NB4 (cell line): ENCODE measurements around the gene INAFM1.

Source experiments
- DNase-seq: peaks from one replicate; pipeline ENCODE4 v3.0.0; 2010; ENCODE audit warnings: low read depth
- H3K4me3 ChIP-seq: one replicate; pipeline ENCODE4 v1.5.1; 2011; ENCODE audit warnings: mild to moderate bottlenecking, low read depth, low read length, moderate library complexity
- CTCF ChIP-seq: IDR thresholded peaks from one replicate; pipeline ENCODE4 v1.5.1; 2012; ENCODE audit warnings: low read depth, low read length
- MAX ChIP-seq: IDR thresholded peaks from 2 replicates; pipeline ENCODE4 v1.6.1; 2011; ENCODE audit warnings: low read depth, low read length
- MYC ChIP-seq: IDR thresholded peaks from 2 replicates; pipeline ENCODE4 v1.6.1; 2011; ENCODE audit warnings: low read depth, low read length
- POLR2A ChIP-seq: IDR thresholded peaks from 2 replicates; pipeline ENCODE4 v1.6.1; 2011; ENCODE audit warnings: mild to moderate bottlenecking; ENCODE audit not compliant: insufficient read length; ENCODE audit errors: extremely low read depth

INAFM1 gene

GRCh38 chr19:47319923-47320871 lies 45.5 kb downstream of the INAFM1 start:
- TF ChIP-seq MYC (no peak), CTCF (no peak), POLR2A (no peak), MAX (no peak)
- DNase-seq: no peak
- H3K4me3 ChIP-seq: no peak overlapping the region

GRCh38 chr19:47321630-47322029 lies 46.9 kb downstream of the INAFM1 start:
- no peak overlapping the region for H3K4me3 ChIP-seq
- DNase-seq: no peak
- TF ChIP-seq MAX: no peak
- TF ChIP-seq POLR2A: no peak
- TF ChIP-seq CTCF: no peak
- TF ChIP-seq MYC: no peak

- TF ChIP-seq CTCF (no peak), MYC (no peak), POLR2A (no peak), MAX (no peak)
- no peak overlapping the region for H3K4me3 ChIP-seq
- peak; percentile 76 for DNase-seq
Observed at GRCh38 chr19:47322058-47322457, 47.4 kb downstream of the INAFM1 start.

- no peak for DNase-seq
- H3K4me3 ChIP-seq: no peak overlapping the region
- TF ChIP-seq POLR2A: no peak
- TF ChIP-seq MYC: no peak
- no peak for TF ChIP-seq MAX
- TF ChIP-seq CTCF: no peak
Observed at GRCh38 chr19:47323409-47323808, 48.7 kb downstream of the INAFM1 start.

- no peak for DNase-seq
- TF ChIP-seq CTCF: no peak
- no peak for TF ChIP-seq MAX
- no peak for TF ChIP-seq MYC
- no peak for TF ChIP-seq POLR2A
- no peak overlapping the region for H3K4me3 ChIP-seq
Observed at GRCh38 chr19:47323872-47324271, 49.2 kb downstream of the INAFM1 start.
